Fibroblast of lung (primary cell): ENCODE results near the gene SUCO. TPM values are rescaled to one million over a fixed set of nuclear protein-coding genes. Genes with fewer than 3 reads are reported as not detected.
A peak's percentile ranks its signal among the peaks of the same experiment; 100 is the strongest.

Experiments
- DNase-seq, 2 donors: peaks; one replicate each; pipeline versions ENCODE4 v3.0.0 to v3.0.0-alpha.2; 2010; ENCODE audit warnings: low read depth in 2 of 2
- H2AFZ ChIP-seq: 2 replicates; pipeline ENCODE4 v1.5.1; 2012; ENCODE audit warnings: low read length, control low read depth, inconsistent platforms
- H3K27ac ChIP-seq: 2 replicates; pipeline ENCODE4 v1.5.1; 2011; ENCODE audit warnings: low read length, control low read depth; ENCODE audit not compliant: insufficient read depth
- H3K27me3 ChIP-seq: 2 replicates; pipeline ENCODE4 v1.5.1; 2011; ENCODE audit warnings: mild to moderate bottlenecking, low read length; ENCODE audit not compliant: control insufficient read depth, insufficient read depth
- H3K36me3 ChIP-seq: 2 replicates; pipeline ENCODE4 v1.5.1; 2011; ENCODE audit warnings: low read length; ENCODE audit not compliant: control insufficient read depth, insufficient read depth
- H3K4me1 ChIP-seq: 2 replicates; pipeline ENCODE4 v1.5.1; 2011; ENCODE audit warnings: low read length; ENCODE audit not compliant: control insufficient read depth, insufficient read depth; ENCODE audit errors: extremely low read depth
- H3K4me2 ChIP-seq: 2 replicates; pipeline ENCODE4 v1.5.1; 2011; ENCODE audit warnings: low read length, control low read depth; ENCODE audit not compliant: insufficient read depth; ENCODE audit errors: extremely low read depth
- H3K4me3 ChIP-seq, 4 experiments: fragments of 200-600 bp in 1 of 4; sonication (generic) in 1 of 4; replicated peaks in 1 of 4; 2 replicates each; pipeline ENCODE4 v1.5.1; 2011 to 2016; ENCODE audit warnings: low read length in 4 of 4, low read depth in 3 of 4, mild to moderate bottlenecking in 3 of 4, control low read depth in 2 of 4, inconsistent platforms in 1 of 4, mixed read lengths in 1 of 4; ENCODE audit not compliant: insufficient read depth in 1 of 4; ENCODE audit errors: control extremely low read depth in 1 of 4
- H3K79me2 ChIP-seq: 2 replicates; pipeline ENCODE4 v1.5.1; 2012; ENCODE audit warnings: mild to moderate bottlenecking, low read length, inconsistent platforms; ENCODE audit not compliant: control insufficient read depth, insufficient read depth
- H3K9ac ChIP-seq: 2 replicates; pipeline ENCODE4 v1.5.1; 2011; ENCODE audit warnings: mild to moderate bottlenecking, low read length, control low read depth; ENCODE audit not compliant: insufficient read depth
- H3K9me3 ChIP-seq: 2 replicates; pipeline ENCODE4 v1.5.1; 2012; ENCODE audit warnings: low read depth, low read length; ENCODE audit not compliant: control insufficient read depth, insufficient read depth
- H4K20me1 ChIP-seq: 2 replicates; pipeline ENCODE4 v1.5.1; 2011; ENCODE audit warnings: low read length; ENCODE audit not compliant: control insufficient read depth, insufficient read depth; ENCODE audit errors: extremely low read depth
- EZH2 ChIP-seq: IDR thresholded peaks from 2 replicates; pipeline ENCODE4 v1.5.1; 2012; ENCODE audit warnings: low read length, control low read depth, mild to moderate bottlenecking; ENCODE audit errors: missing control alignments
- polyA plus RNA-seq, 2 donors: library from polyadenylated mRNA; depleted of rRNA in 1 of 2; stranded (reverse) in 1 of 2; unstranded in 1 of 2; fragments of >200 nt; gene quantifications; 2 replicates each; pipeline ENCODE4 v1.2.1, GENCODE V29; 2011 to 2012; ENCODE audit warnings: missing spikeins in 1 of 2
- total RNA-seq: library from RNA; depleted of rRNA; stranded (reverse); fragments of >200 nt; gene quantifications from 2 replicates; pipeline ENCODE4 v1.2.1, GENCODE V29; 2014
- TF ChIP-seq, protein P1 (sequence below), 2 donors: IDR thresholded peaks in 1 of 2; conservative IDR thresholded peaks in 1 of 2; 1 replicate in 1 of 2; 2 replicates in 1 of 2; pipeline ENCODE4 v1.5.1; 2011 to 2012; ENCODE audit warnings: low read length in 2 of 2, control low read depth in 1 of 2, inconsistent platforms in 1 of 2, low read depth in 1 of 2, mild to moderate bottlenecking in 1 of 2

SUCO gene
- total and polyA plus RNA-seq, 2 donors (not counting 1 experiment from before 2014, with no cell fraction given): 20.4 to 25.8 TPM

GRCh38 chr1:172496678-172497077 lies 36.3 kb upstream of the SUCO start:
- no peaks in the 10 kb centered on the region for H3K4me1 ChIP-seq
- H3K27me3 ChIP-seq: peaks cover 2% of the 10 kb centered on the region
- no peaks in the 10 kb centered on the region for H3K79me2 ChIP-seq
- no peak overlapping the region for H2AFZ ChIP-seq
- H3K9ac ChIP-seq: no peak overlapping the region
- no peak overlapping the region for H3K27ac ChIP-seq
- no peak for DNase-seq
- H3K9me3 ChIP-seq: no peaks in the 10 kb centered on the region
- H3K36me3 ChIP-seq: no peaks in the 10 kb centered on the region
- H4K20me1 ChIP-seq: no peaks in the 10 kb centered on the region
- no peak overlapping the region for H3K4me2 ChIP-seq
- no peak overlapping the region for H3K4me3 ChIP-seq
- no peak for TF ChIP-seq EZH2
- TF ChIP-seq, protein P1, sequence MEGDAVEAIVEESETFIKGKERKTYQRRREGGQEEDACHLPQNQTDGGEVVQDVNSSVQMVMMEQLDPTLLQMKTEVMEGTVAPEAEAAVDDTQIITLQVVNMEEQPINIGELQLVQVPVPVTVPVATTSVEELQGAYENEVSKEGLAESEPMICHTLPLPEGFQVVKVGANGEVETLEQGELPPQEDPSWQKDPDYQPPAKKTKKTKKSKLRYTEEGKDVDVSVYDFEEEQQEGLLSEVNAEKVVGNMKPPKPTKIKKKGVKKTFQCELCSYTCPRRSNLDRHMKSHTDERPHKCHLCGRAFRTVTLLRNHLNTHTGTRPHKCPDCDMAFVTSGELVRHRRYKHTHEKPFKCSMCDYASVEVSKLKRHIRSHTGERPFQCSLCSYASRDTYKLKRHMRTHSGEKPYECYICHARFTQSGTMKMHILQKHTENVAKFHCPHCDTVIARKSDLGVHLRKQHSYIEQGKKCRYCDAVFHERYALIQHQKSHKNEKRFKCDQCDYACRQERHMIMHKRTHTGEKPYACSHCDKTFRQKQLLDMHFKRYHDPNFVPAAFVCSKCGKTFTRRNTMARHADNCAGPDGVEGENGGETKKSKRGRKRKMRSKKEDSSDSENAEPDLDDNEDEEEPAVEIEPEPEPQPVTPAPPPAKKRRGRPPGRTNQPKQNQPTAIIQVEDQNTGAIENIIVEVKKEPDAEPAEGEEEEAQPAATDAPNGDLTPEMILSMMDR (conservative IDR thresholded peaks at IDR 0.05 in 1 of 2, IDR thresholded peaks at IDR 0.05 in 1 of 2; ENCODE audit: low read depth in 1 of 2, low read length in 2 of 2): no peak

GRCh38 chr1:172497230-172497629 lies 35.7 kb upstream of the SUCO start:
- Histone ChIP-seq H3K9me3 (no peaks in the 10 kb centered on the region), H3K4me2 (no peak overlapping the region), H3K36me3 (no peaks in the 10 kb centered on the region), H3K27me3 (peaks cover 2% of the 10 kb centered on the region), H4K20me1 (no peaks in the 10 kb centered on the region), H2AFZ (no peak overlapping the region), H3K4me3 (no peak overlapping the region), H3K27ac (no peak overlapping the region), H3K9ac (no peak overlapping the region), H3K79me2 (no peaks in the 10 kb centered on the region), H3K4me1 (no peaks in the 10 kb centered on the region)
- peak in 1 of 2 donors; percentile 86 for DNase-seq
- TF ChIP-seq, protein P1 (conservative IDR thresholded peaks at IDR 0.05 in 1 of 2, IDR thresholded peaks at IDR 0.05 in 1 of 2; ENCODE audit: low read depth in 1 of 2, low read length in 2 of 2): no peak
- TF ChIP-seq EZH2: no peak

DNA sequence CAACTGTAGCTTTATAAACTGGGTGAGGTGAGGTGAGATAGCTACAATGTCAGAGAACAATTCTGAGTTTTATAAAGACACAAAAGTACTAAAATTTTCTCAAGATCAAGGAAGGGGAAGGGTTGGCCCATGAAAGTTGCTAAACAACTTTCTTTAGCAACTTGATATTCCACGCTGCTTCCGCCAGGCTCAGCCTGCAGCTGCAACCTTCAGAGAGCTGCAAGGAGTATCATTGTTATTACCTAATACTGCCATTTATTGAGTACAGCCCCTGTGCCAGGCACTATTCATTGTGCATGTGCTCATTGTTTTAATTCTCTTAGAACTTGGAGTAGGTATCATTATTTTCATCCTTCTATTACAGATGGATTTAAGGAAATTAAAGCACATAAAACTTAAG lies 34.1 kb upstream of the SUCO start:
- Histone ChIP-seq H3K4me1 (no peaks in the 10 kb centered on the region), H3K4me3 (no peak overlapping the region), H3K27me3 (peaks cover 4% of the 10 kb centered on the region), H2AFZ (no peak overlapping the region), H3K27ac (no peak overlapping the region), H3K4me2 (no peak overlapping the region), H3K79me2 (no peaks in the 10 kb centered on the region), H3K9me3 (no peaks in the 10 kb centered on the region), H4K20me1 (no peaks in the 10 kb centered on the region), H3K9ac (no peak overlapping the region), H3K36me3 (no peaks in the 10 kb centered on the region)
- no peak for DNase-seq
- no peak for TF ChIP-seq EZH2
- TF ChIP-seq, protein P1 (conservative IDR thresholded peaks at IDR 0.05 in 1 of 2, IDR thresholded peaks at IDR 0.05 in 1 of 2; ENCODE audit: low read depth in 1 of 2, low read length in 2 of 2): no peak
